Ishikawa (cell line): ENCODE results near the gene JPH3.

ENCODE experiments used
- CEBPB ChIP-seq: IDR thresholded peaks from 2 replicates; pipeline ENCODE4 v1.6.1; 2012
- CREB1 ChIP-seq: IDR thresholded peaks from 2 replicates; pipeline ENCODE4 v1.6.1; 2012; ENCODE audit warnings: low read depth
- EGR1 ChIP-seq: IDR thresholded peaks from 2 replicates; pipeline ENCODE4 v1.6.1; 2012
- EP300 ChIP-seq: IDR thresholded peaks from 2 replicates; pipeline ENCODE4 v1.6.1; 2012; ENCODE audit warnings: borderline replicate concordance
- FOXM1 ChIP-seq: IDR thresholded peaks from 2 replicates; pipeline ENCODE4 v1.6.1; 2012; ENCODE audit warnings: low read depth, borderline replicate concordance
- NFIC ChIP-seq: IDR thresholded peaks from 2 replicates; pipeline ENCODE4 v1.6.1; 2012
- RAD21 ChIP-seq: IDR thresholded peaks from 2 replicates; pipeline ENCODE4 v1.6.1; 2012; ENCODE audit warnings: low read depth
- TCF12 ChIP-seq: IDR thresholded peaks from 2 replicates; pipeline ENCODE4 v1.6.1; 2012; ENCODE audit warnings: low read depth
- ZBTB7A ChIP-seq: IDR thresholded peaks from 2 replicates; pipeline ENCODE4 v1.6.1; 2012; ENCODE audit warnings: low read depth
- TF ChIP-seq, protein P1 (sequence below): IDR thresholded peaks from 2 replicates; pipeline ENCODE4 v1.6.1; 2012
- TF ChIP-seq, protein P2 (sequence below): IDR thresholded peaks from 2 replicates; pipeline ENCODE4 v1.6.1; 2012; ENCODE audit warnings: low read depth, mild to moderate bottlenecking
- TF ChIP-seq, protein P3 (sequence below): IDR thresholded peaks from 2 replicates; pipeline ENCODE4 v1.6.1; 2012

DNA sequence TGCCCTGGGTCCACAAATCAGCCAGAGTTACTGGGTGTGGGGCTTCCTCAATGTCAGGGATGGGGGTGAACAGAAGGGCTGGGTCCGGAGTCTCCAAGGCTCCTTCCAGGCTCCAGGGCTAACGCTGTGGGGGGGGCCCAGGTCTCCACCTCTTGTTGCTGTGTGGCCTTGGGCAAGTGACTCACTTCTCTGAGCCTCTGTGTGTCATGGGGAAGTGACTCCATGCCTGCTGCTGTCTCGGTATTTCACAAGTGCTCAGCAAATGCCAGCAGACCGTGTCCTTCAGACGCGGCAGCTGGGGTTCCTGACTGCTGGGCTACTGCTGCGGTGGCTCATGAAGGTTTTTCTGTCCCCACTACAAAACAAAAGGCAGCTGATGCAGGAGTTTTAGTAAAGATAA is 26.6 kb downstream of the JPH3 start:
- TF ChIP-seq CREB1, result no peak
- TF ChIP-seq EGR1, result no peak
- TF ChIP-seq, protein P1, sequence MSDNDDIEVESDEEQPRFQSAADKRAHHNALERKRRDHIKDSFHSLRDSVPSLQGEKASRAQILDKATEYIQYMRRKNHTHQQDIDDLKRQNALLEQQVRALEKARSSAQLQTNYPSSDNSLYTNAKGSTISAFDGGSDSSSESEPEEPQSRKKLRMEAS, result no peak
- TF ChIP-seq EP300, result no peak
- TF ChIP-seq, protein P2, sequence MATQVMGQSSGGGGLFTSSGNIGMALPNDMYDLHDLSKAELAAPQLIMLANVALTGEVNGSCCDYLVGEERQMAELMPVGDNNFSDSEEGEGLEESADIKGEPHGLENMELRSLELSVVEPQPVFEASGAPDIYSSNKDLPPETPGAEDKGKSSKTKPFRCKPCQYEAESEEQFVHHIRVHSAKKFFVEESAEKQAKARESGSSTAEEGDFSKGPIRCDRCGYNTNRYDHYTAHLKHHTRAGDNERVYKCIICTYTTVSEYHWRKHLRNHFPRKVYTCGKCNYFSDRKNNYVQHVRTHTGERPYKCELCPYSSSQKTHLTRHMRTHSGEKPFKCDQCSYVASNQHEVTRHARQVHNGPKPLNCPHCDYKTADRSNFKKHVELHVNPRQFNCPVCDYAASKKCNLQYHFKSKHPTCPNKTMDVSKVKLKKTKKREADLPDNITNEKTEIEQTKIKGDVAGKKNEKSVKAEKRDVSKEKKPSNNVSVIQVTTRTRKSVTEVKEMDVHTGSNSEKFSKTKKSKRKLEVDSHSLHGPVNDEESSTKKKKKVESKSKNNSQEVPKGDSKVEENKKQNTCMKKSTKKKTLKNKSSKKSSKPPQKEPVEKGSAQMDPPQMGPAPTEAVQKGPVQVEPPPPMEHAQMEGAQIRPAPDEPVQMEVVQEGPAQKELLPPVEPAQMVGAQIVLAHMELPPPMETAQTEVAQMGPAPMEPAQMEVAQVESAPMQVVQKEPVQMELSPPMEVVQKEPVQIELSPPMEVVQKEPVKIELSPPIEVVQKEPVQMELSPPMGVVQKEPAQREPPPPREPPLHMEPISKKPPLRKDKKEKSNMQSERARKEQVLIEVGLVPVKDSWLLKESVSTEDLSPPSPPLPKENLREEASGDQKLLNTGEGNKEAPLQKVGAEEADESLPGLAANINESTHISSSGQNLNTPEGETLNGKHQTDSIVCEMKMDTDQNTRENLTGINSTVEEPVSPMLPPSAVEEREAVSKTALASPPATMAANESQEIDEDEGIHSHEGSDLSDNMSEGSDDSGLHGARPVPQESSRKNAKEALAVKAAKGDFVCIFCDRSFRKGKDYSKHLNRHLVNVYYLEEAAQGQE, result no peak
- no peak for TF ChIP-seq RAD21
- TF ChIP-seq ZBTB7A, result no peak
- no peak for TF ChIP-seq CEBPB
- no peak for TF ChIP-seq TCF12
- TF ChIP-seq, protein P3, sequence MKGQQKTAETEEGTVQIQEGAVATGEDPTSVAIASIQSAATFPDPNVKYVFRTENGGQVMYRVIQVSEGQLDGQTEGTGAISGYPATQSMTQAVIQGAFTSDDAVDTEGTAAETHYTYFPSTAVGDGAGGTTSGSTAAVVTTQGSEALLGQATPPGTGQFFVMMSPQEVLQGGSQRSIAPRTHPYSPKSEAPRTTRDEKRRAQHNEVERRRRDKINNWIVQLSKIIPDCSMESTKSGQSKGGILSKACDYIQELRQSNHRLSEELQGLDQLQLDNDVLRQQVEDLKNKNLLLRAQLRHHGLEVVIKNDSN, result no peak
- no peak for TF ChIP-seq FOXM1
- TF ChIP-seq NFIC, result no peak
